Neural progenitor cell (in vitro differentiated cells): ENCODE results near the gene BTBD16.

Experiments used
- EZH2 ChIP-seq: fragments of 200-600 bp; sonication (generic); IDR thresholded peaks from 2 replicates; pipeline ENCODE4 v1.6.1; 2017; ENCODE audit warnings: antibody characterized with exemption, mild to moderate bottlenecking, moderate library complexity
- TF ChIP-seq, protein P1 (sequence below): fragments of 200-600 bp; sonication (generic); IDR thresholded peaks from 2 replicates; pipeline ENCODE4 v1.5.1; 2017; ENCODE audit warnings: antibody characterized with exemption, mild to moderate bottlenecking

DNA sequence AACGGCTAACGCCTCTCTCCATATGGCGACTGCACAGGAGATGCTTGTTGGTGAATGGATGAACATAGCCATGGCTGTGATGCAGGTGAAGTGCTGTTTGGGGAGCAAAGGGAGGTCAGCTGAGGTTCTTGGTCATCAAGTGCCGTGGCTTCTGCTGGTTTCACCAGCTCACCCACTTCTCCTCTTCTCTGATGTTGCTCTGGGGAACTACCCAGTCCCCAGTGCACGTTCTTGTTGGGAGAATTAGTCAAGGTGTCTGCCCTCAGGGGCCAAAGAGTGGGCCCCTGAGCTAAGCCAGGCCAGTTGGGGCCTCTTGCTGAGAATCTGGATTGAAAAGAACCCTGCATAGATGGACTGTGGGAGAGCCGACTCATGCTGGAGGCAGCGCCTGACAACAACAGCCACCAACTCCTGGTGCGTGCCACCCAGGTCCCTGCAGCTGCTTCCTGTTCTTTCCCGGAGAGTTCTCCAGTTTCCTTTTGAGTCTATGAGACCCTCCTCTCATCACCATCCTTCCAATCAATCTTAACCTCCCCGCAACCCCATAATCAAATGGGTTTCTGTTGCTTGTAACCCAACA, 3.0 kb downstream of the BTBD16 start:
- TF ChIP-seq, protein P1, sequence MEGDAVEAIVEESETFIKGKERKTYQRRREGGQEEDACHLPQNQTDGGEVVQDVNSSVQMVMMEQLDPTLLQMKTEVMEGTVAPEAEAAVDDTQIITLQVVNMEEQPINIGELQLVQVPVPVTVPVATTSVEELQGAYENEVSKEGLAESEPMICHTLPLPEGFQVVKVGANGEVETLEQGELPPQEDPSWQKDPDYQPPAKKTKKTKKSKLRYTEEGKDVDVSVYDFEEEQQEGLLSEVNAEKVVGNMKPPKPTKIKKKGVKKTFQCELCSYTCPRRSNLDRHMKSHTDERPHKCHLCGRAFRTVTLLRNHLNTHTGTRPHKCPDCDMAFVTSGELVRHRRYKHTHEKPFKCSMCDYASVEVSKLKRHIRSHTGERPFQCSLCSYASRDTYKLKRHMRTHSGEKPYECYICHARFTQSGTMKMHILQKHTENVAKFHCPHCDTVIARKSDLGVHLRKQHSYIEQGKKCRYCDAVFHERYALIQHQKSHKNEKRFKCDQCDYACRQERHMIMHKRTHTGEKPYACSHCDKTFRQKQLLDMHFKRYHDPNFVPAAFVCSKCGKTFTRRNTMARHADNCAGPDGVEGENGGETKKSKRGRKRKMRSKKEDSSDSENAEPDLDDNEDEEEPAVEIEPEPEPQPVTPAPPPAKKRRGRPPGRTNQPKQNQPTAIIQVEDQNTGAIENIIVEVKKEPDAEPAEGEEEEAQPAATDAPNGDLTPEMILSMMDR = no peak
- no peak for TF ChIP-seq EZH2
